Stimulated activated naive CD8-positive, alpha-beta T cell treated with anti-CD3 and anti-CD28 coated beads, Interleukin-15, Interleukin-2, amounts not matched to agents 100 U/mL and 50 U/mL, for 24 hours (primary cell): ENCODE data around the gene KLHL22.
A peak's percentile ranks its signal among the peaks of the same experiment; 100 is the strongest.
"Not testable (repeated sequence)": the region's sequence is repeated elsewhere in the genome, so short reads cannot be mapped to it uniquely, and the experiment has no call there.

ENCODE experiments used
- ATAC-seq: fragments of 150-1000 bp; cut with Tn5 transposase; one replicate; pipeline ENCODE4 v1.10.0; 2021
- DNase-seq: peaks from one replicate; pipeline ENCODE4 v3.0.0; 2021

Gene KLHL22

GRCh38 chr22:20503816-20504215 is 8.2 kb upstream of the KLHL22 start:
- no peak for DNase-seq
- ATAC-seq: no peak

DNA sequence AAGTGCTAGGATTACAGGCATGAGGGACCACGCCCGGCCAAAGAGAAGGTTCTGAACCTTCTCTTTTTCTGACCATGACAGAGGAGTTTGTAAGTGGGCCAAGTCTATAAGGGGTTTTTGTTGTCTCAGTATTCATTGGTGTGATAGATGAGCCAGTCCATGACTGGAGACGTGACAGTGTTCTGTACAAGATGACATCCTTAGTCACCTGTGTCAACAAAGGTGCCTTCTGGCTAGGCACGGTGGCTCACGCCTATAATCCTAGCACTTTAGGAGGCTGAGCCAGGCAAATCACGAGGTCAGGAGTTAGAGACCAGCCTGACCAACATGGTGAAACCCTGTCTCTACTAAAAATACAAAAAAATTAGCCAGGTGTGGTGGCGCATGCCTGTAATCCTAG is 4.2 kb upstream of the KLHL22 start:
- ATAC-seq: no peak
- DNase-seq: no peak

DNA sequence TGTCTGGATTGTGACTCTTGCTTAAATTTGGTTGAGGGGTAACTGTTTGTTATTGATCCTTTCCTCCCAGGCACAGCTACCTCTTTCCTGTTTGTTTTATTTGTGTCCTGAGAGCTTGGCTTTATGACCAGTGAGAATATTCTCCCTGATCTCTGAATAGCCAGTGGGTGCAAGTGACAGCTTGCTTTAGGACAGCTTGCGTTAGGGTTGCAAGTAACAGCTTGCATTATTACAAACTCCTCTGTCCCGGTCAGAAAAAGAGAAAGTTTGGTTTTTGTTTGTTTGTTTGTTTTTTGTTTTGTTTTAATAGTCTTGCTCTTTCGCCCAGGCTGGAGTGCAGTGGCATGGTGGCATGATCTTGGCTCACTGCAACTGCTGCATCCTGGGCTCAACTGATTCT is 3.3 kb upstream of the KLHL22 start:
- ATAC-seq (no peak), DNase-seq (no peak)

GRCh38 chr22:20497426-20497825 is 1.8 kb upstream of the KLHL22 start:
- no peak for DNase-seq
- no peak for ATAC-seq

DNA sequence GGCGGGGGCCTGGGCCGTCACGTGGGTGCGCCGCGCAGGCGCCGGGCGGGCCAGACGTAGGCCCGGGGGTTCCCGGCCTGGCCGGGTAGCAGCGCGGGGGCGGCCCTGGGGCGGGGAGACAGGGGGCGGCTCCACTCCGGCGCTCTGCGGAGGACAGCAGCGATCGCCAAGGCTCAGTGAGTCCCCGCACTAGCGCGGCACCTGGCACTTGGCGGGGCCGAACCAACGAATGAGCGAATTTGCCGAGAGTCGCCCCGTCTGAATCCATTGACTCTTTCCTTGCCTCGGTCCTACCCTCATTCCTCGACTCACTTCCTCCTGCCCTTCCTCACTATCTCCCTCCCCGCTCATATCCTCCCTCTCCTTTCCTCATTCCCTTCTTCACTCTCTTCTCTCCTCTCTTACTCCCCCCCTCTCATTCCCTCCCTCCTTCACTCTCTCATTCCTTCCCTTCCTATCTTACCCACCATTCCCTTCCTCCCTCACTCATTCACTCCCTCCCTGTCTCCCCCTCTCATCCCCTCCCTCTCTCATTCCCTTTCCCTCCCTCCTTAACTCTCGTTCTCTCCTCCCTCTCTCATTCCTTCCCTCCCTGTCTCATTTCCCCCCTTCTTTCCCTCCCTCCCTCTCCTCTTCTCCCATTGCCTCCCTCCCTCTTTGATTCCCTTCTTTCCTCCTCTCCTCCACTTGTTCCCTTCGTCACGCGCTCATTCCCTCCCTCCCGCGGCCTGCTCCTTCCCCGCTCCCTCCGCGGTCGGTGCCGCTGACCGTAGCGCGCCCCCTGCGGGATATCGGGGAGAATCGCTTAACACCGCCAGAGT is 476 bp upstream of the KLHL22 start:
- ATAC-seq (peak; percentile 98), DNase-seq (peak; percentile 96)

DNA sequence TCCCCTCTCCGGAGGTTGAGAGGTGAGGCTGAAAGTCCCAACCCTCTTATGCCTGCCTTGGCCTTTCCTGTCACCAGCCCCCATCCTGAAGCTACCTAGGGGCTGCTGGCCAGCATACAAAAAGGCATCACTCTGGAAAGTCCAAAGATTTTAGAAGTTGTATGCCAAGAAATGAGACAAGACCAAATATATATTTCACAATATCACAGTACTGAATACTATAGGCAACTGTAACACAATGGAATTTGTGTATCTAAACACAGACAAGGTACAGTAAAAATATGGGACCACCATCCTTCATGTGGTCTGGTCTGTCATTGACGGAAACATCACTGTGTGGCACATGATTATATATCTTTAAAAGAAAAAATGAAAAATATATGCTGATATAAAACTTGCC is 4.2 kb downstream of the KLHL22 start:
- DNase-seq (no peak), ATAC-seq (no peak)

GRCh38 chr22:20490941-20491307 is 4.7 kb downstream of the KLHL22 start:
- no peak for DNase-seq
- no peak for ATAC-seq

- ATAC-seq (peak; percentile 25), DNase-seq (no peak)
Measured at GRCh38 chr22:20490183-20490940, 5.2 kb downstream of the KLHL22 start.

- no peak for DNase-seq
- no peak for ATAC-seq
Measured at GRCh38 chr22:20488946-20489345, 6.6 kb downstream of the KLHL22 start.

DNA sequence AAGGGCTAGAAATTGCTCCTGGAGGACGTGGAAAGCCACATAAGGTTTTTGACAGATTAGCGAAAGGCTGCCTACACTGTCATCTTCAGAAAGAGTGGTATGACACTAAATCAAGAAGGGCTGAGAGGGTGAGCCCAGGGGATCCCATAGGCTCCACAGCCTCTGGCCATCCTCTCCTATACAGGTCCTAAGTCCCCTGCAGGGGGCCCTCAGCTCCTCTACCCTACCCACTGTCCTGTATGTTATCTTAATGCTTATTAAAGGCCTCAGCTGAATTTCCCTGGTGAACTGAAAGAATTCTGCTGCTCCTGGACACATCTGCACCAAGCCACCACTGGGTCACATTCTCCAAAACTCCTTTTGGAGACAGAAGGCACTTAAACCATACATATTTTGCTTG is 7.9 kb downstream of the KLHL22 start:
- no peak for ATAC-seq

GRCh38 chr22:20486229-20486628 is 9.4 kb downstream of the KLHL22 start:
- no peak for ATAC-seq
- no peak for DNase-seq

More for the DNA sequence above, 7.9 kb downstream of the KLHL22 start:
- DNase-seq: no peak

DNA sequence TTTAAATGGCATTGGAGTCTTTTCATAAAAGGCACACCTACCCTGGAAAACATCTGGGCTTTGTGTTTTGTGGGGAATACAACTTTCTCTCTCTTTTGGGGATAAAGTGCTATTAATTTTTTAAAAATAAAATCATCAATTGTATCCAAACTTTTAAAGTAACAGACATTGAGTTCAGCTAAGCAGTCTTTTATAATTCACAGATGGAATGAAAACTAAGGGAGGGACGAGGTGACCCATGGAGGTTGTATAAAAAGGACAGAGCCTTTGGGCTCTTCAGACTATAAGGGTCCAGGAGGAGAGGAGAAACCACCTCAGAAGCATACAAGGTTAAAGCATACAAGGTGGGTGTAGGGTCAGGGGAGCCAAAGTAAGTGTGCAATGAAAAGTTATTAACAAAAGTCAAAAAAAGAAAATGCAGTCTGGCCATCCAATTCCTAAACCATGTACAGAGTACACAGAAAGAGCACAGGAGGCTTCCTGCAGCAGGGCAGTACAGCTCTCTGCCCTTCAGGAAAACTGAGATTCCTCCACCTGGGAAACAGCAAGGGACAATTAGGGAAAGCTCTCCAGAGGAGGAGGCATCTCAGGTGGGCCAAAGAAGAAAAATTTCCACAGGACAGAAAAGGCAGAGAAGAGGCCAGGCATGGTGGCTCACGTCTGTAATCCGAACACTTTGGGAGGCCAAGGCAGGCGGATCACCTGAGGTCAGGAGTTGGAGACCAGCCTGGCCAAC is 10.5 kb downstream of the KLHL22 start:
- DNase-seq (no peak), ATAC-seq (no peak)

GRCh38 chr22:20483771-20484170 is 11.8 kb downstream of the KLHL22 start:
- DNase-seq (no peak), ATAC-seq (no peak)

DNA sequence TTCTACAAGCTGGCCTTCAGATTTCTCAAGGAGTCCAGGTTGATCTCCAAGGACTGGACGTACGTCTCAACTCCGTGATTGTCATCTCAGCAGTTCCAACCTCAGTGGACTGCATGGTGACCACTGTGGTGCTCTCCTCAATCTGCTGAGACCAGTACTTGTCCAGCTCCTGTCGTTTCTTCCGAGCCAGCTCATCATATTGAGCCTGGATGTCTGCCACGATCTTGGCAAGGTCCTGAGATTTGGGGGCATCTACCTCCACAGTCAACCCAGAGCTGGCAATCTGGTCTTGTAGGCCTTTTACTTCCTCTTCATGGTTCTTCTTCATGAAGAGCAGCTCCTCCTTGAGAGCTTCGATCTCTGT is 12.5 kb downstream of the KLHL22 start:
- DNase-seq, ATAC-seq: not testable (repeated sequence)

DNA sequence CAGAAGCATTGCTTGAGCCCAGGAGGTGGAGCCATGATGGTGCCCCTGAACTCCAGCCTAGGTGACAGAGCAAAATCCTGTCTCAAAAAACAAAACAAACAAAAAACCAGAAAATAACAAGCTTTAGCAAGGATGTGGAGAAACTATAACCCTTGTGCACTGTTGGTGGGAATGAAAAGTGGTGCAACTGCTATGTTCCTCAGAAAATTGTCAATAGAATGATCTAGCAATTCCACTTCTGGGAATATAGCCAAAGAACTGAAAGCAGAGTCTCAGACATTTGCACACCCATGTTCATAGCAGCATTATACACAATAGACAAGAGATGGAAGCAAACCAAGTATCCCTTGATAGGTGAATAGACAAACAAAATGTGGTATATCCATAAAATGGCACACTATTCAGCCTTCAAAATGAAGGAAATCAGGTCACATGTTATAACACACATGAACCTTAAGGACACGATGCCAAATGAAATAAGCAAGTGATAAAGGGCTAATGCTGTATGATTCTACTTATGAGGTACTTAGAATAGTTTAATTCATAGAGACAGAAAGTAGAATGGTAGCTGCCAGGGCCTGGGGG is 15.9 kb downstream of the KLHL22 start:
- no peak for ATAC-seq
- no peak for DNase-seq

- not testable (repeated sequence) for DNase-seq, ATAC-seq
Measured at GRCh38 chr22:20478059-20478458, 17.5 kb downstream of the KLHL22 start.

GRCh38 chr22:20475569-20475968 is 20.0 kb downstream of the KLHL22 start:
- ATAC-seq, DNase-seq: not testable (repeated sequence)

DNA sequence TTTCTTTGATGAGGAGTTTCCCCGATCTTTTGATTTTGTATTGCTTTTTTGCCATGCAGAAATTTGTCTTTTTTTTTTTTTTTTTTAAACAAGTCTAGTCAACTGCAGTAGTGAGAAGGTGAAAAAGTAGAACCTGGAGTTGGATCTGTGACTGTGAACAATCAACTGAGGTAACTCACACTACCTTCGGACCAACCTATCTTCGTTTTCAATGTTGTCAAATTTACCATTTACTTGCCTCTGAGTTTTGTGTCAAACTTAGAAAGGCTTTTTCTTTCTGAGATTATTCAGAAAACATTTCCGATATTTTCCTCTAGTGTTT is 20.5 kb downstream of the KLHL22 start:
- DNase-seq (no peak), ATAC-seq (no peak)

DNA sequence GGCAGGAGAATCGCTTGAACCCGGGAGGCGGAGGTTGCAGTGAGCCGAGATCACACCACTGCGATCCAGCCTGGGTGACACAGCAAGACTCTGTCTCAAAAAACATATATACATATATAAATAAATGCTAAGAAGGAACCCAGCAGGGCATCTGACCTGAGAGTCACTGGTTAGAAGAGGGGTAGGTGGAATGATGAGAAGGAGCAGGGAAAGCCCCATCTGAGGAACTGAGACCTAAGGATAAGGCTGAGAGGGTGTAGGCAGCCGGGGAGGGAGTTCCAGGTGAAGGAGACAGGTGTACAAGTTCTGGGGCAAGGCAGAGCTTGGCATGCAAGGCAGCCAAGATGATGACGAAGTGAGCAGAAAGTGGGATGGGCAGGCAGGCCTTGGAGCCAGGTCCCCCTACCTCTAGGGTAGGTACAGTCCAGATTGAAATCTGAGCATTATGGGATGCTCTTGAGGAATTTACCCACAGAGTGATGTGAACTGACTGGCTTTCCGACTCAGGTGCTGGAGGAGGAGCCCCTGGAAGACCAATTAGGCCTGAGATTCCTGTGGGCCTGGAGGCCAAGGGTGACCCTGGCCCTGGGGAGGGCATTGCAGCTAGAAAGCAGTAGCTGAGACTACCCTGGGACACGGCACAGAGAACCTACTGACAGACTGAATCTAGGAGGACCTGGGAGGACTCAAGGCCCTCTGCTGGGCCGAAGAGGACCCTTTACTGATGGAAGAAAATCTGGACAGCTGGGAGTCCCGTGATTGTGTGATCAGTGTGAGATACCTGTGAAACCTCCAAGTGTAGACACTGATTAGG is 22.8 kb downstream of the KLHL22 start:
- no peak for DNase-seq
- ATAC-seq: no peak

GRCh38 chr22:20471126-20471833 is 24.3 kb downstream of the KLHL22 start:
- ATAC-seq (no peak), DNase-seq (no peak)

GRCh38 chr22:20470525-20470924 is 25.1 kb downstream of the KLHL22 start:
- DNase-seq, ATAC-seq: not testable (repeated sequence)
